CD14-positive monocyte (primary cell): Measurements from ENCODE around the gene UGT1A10. TPM values are rescaled to one million over a fixed set of nuclear protein-coding genes. Genes with fewer than 3 reads are reported as not detected.

ENCODE experiments used
- DNase-seq, 3 donors: peaks; one replicate each; pipeline ENCODE4 v3.0.0-alpha.2; 2011 to 2022
- H2AFZ ChIP-seq: 2 replicates; pipeline ENCODE4 v1.6.0; 2012; ENCODE audit warnings: mild to moderate bottlenecking, low read depth, low read length, inconsistent platforms; ENCODE audit not compliant: insufficient read depth, poor library complexity, severe bottlenecking
- H3K27ac ChIP-seq, 2 donors: 1 replicate in 1 of 2; 2 replicates in 1 of 2; pipeline ENCODE4 v1.5.1; 2012 to 2013; ENCODE audit warnings: low read length in 2 of 2, control low read depth in 1 of 2, inconsistent platforms in 1 of 2, low read depth in 1 of 2, mild to moderate bottlenecking in 1 of 2
- H3K27me3 ChIP-seq, 2 donors: one replicate each; pipeline versions ENCODE4 v1.6.0 to v1.6.1; 2011 to 2013; ENCODE audit warnings: low read length in 2 of 2; ENCODE audit not compliant: control insufficient read depth in 2 of 2, insufficient read depth in 2 of 2
- H3K36me3 ChIP-seq, 2 donors: replicated peaks in 1 of 2; 1 replicate in 1 of 2; 2 replicates in 1 of 2; pipeline versions ENCODE4 v1.5.1 to v1.6.1; 2012 to 2013; ENCODE audit warnings: low read length in 2 of 2, control low read depth in 1 of 2, inconsistent platforms in 1 of 2, mild to moderate bottlenecking in 1 of 2; ENCODE audit not compliant: insufficient read depth in 2 of 2, control insufficient read depth in 1 of 2
- H3K4me1 ChIP-seq, 2 donors: 1 replicate in 1 of 2; 2 replicates in 1 of 2; pipeline versions ENCODE4 v1.5.1 to v1.6.1; 2012 to 2013; ENCODE audit warnings: low read length in 2 of 2, control low read depth in 1 of 2, inconsistent platforms in 1 of 2, mild to moderate bottlenecking in 1 of 2, moderate library complexity in 1 of 2; ENCODE audit not compliant: insufficient read depth in 2 of 2, control insufficient read depth in 1 of 2
- H3K4me2 ChIP-seq: replicated peaks from 2 replicates; pipeline ENCODE3; 2012; ENCODE audit warnings: low read length, moderate library complexity, mild to moderate bottlenecking; ENCODE audit not compliant: poor library complexity, severe bottlenecking; ENCODE audit errors: extremely low read depth
- H3K4me3 ChIP-seq, 3 experiments: fragments of 200-600 bp in 1 of 3; sonication (generic) in 1 of 3; replicated peaks in 1 of 3; 1 replicate in 2 of 3; 2 replicates in 1 of 3; pipeline ENCODE4 v1.5.1; 2011 to 2013; ENCODE audit warnings: low read length in 3 of 3, mild to moderate bottlenecking in 3 of 3, control low read depth in 2 of 3, low read depth in 2 of 3, inconsistent platforms in 1 of 3, moderate library complexity in 1 of 3
- H3K79me2 ChIP-seq: 2 replicates; pipeline ENCODE4 v1.6.0; 2012; ENCODE audit warnings: mild to moderate bottlenecking, control low read depth, inconsistent platforms, low read length, moderate library complexity; ENCODE audit not compliant: insufficient read depth
- H3K9ac ChIP-seq: 2 replicates; pipeline ENCODE4 v1.6.0; 2017; ENCODE audit warnings: low read length, mild to moderate bottlenecking; ENCODE audit not compliant: insufficient read depth, poor library complexity, severe bottlenecking
- H3K9me3 ChIP-seq, 2 donors: replicated peaks in 1 of 2; 1 replicate in 1 of 2; 2 replicates in 1 of 2; pipeline versions ENCODE4 v1.5.1 to v1.6.1; 2012 to 2013; ENCODE audit warnings: low read length in 2 of 2, control low read depth in 1 of 2; ENCODE audit not compliant: control insufficient read depth in 1 of 2, insufficient read depth in 1 of 2
- H4K20me1 ChIP-seq: 2 replicates; pipeline ENCODE4 v1.6.0; 2012; ENCODE audit warnings: mild to moderate bottlenecking, low read length, control low read depth, moderate library complexity; ENCODE audit not compliant: insufficient read depth
- H3K27ac Mint-ChIP-seq, 7 donors: one replicate each; pipeline ENCODE4 v1.8.0; 2020; ENCODE audit warnings: mild to moderate bottlenecking in 7 of 7, mixed read lengths in 7 of 7, moderate library complexity in 6 of 7, inconsistent platforms in 2 of 7
- H3K27me3 Mint-ChIP-seq, 3 donors: one replicate each; pipeline ENCODE4 v1.8.0; 2021 to 2022; ENCODE audit warnings: low read depth in 3 of 3, mild to moderate bottlenecking in 3 of 3, mixed read lengths in 3 of 3, moderate library complexity in 3 of 3, inconsistent platforms in 1 of 3
- H3K36me3 Mint-ChIP-seq, 2 donors: one replicate each; pipeline ENCODE4 v1.8.0; 2020; ENCODE audit warnings: mixed read lengths in 2 of 2, inconsistent platforms in 1 of 2, mild to moderate bottlenecking in 1 of 2
- H3K4me1 Mint-ChIP-seq: one replicate; pipeline ENCODE4 v1.8.0; 2020; ENCODE audit warnings: mild to moderate bottlenecking, mixed read lengths
- H3K4me3 Mint-ChIP-seq, 2 donors: one replicate each; pipeline ENCODE4 v1.8.0; 2020; ENCODE audit warnings: mild to moderate bottlenecking in 2 of 2, mixed read lengths in 2 of 2, moderate library complexity in 1 of 2
- H3K9me3 Mint-ChIP-seq, 7 donors: one replicate each; pipeline ENCODE4 v1.8.0; 2020 to 2022; ENCODE audit warnings: mixed read lengths in 7 of 7, mild to moderate bottlenecking in 6 of 7, moderate library complexity in 6 of 7, inconsistent platforms in 2 of 7
- WGBS: methylation state at CpG from one replicate; pipeline ENCODE4 v1.1.5; 2013; ENCODE audit warnings: missing lambda C conversion rate; ENCODE audit not compliant: insufficient coverage; 5-methylcytosine and 5-hydroxymethylcytosine counted together
- intact Hi-C, 2 donors: fragments of 100-400 bp; cut with micrococcal nuclease; formaldehyde crosslinking; loops; one replicate each; pipeline versions ENCODE4 v1.15.0 to v1.15.1; 2023
- polyA plus RNA-seq, 3 donors: library from polyadenylated mRNA; depleted of rRNA in 1 of 3; unstranded in 2 of 3; stranded (reverse) in 1 of 3; fragments of 300-500 nt in 2 of 3; fragments of >200 nt in 1 of 3; fragmentation: Illumina TruSeq in 2 of 3; gene quantifications; 1 replicate in 2 of 3; 2 replicates in 1 of 3; pipeline ENCODE4 v1.2.3, GENCODE V29; 2012 to 2021
- TF ChIP-seq, protein P1 (sequence below): fragments of 200-600 bp; IDR thresholded peaks from one replicate; pipeline ENCODE4 v1.8.0; 2022; ENCODE audit warnings: antibody characterized with exemption, mild to moderate bottlenecking

The UGT1A10 gene
- polyA plus RNA-seq, 3 donors, result not detected

DNA sequence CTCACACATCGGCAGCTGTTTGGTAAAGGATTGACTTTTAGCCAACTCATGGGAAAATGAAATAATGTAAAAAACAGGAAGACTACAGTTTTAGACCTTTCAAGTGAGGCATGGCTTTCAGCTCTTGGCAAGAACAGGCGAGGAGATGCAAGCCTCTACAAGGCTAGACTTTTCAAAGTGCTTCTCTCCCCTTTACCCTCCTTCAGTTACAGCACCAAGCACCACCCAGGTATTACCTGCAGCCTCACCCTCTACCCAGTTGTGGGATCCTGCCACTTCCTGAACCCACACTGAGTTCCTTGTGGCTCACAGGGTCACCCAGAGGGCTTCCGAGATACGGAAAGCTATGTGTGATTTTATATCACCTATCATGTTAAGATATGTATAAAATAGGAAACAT, 14.7 kb downstream of the UGT1A10 start:
- H2AFZ ChIP-seq, result no peak overlapping the region
- H3K4me1 ChIP-seq, result no peaks in the 10 kb centered on the region
- intact Hi-C loops, result no loop called here

GRCh38 chr2:233651430-233651829, 15.2 kb downstream of the UGT1A10 start:
- Mint-ChIP-seq H3K4me3 (no peak overlapping the region), H3K27ac (no peak overlapping the region)

More for the DNA sequence above, 14.7 kb downstream of the UGT1A10 start:
- peaks cover 0 to 4% (median 3%) of the 10 kb centered on the region in 3 donors for H3K27me3 Mint-ChIP-seq
- 71% methylated on average over 1 of the region's 4 CpGs for WGBS
- Histone ChIP-seq H3K4me3 (no peak overlapping the region), H3K27me3 (no peaks in the 10 kb centered on the region), H3K9me3 (peaks cover 0 to 2% of the 10 kb centered on the region in 2 donors), H3K79me2 (no peaks in the 10 kb centered on the region), H3K9ac (no peak overlapping the region), H3K27ac (no peak overlapping the region), H3K36me3 (no peaks in the 10 kb centered on the region), H3K4me2 (no peak overlapping the region), H4K20me1 (no peaks in the 10 kb centered on the region)
- TF ChIP-seq, protein P1, sequence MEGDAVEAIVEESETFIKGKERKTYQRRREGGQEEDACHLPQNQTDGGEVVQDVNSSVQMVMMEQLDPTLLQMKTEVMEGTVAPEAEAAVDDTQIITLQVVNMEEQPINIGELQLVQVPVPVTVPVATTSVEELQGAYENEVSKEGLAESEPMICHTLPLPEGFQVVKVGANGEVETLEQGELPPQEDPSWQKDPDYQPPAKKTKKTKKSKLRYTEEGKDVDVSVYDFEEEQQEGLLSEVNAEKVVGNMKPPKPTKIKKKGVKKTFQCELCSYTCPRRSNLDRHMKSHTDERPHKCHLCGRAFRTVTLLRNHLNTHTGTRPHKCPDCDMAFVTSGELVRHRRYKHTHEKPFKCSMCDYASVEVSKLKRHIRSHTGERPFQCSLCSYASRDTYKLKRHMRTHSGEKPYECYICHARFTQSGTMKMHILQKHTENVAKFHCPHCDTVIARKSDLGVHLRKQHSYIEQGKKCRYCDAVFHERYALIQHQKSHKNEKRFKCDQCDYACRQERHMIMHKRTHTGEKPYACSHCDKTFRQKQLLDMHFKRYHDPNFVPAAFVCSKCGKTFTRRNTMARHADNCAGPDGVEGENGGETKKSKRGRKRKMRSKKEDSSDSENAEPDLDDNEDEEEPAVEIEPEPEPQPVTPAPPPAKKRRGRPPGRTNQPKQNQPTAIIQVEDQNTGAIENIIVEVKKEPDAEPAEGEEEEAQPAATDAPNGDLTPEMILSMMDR, result no peak
- no peak overlapping the region for H3K4me3 Mint-ChIP-seq
- no peaks in the 10 kb centered on the region for H3K36me3 Mint-ChIP-seq
- H3K9me3 Mint-ChIP-seq, result peaks cover 4 to 15% (median 11%) of the 10 kb centered on the region in 7 donors
- H3K4me1 Mint-ChIP-seq, result no peaks in the 10 kb centered on the region
- DNase-seq, result no peak
- H3K27ac Mint-ChIP-seq, result no peak overlapping the region

More at GRCh38 chr2:233651430-233651829, 15.2 kb downstream of the UGT1A10 start:
- Histone ChIP-seq H2AFZ (no peak overlapping the region), H4K20me1 (no peaks in the 10 kb centered on the region), H3K27ac (no peak overlapping the region), H3K9me3 (no peaks in the 10 kb centered on the region), H3K36me3 (no peaks in the 10 kb centered on the region), H3K9ac (no peak overlapping the region), H3K4me2 (no peak overlapping the region), H3K27me3 (no peaks in the 10 kb centered on the region), H3K4me3 (no peak overlapping the region), H3K4me1 (no peaks in the 10 kb centered on the region), H3K79me2 (no peaks in the 10 kb centered on the region)
- peaks cover 0 to 12% (median 7%) of the 10 kb centered on the region in 7 donors for H3K9me3 Mint-ChIP-seq
- peaks cover 0 to 4% (median 3%) of the 10 kb centered on the region in 3 donors for H3K27me3 Mint-ChIP-seq
- no peaks in the 10 kb centered on the region for H3K36me3 Mint-ChIP-seq
- TF ChIP-seq, protein P1, result no peak
- intact Hi-C loops, result no loop called here
- DNase-seq, result no peak
- WGBS, result no CpG with 5 or more reads among the region's 2 CpGs
- no peaks in the 10 kb centered on the region for H3K4me1 Mint-ChIP-seq
